Measurements from ENCODE around the gene COL27A1. TPM values are rescaled to one million over a fixed set of nuclear protein-coding genes. Genes with fewer than 3 reads are reported as not detected.

Gene COL27A1
- total RNA-seq, 4 donors from 2014 or later, result 14.2 to 32.9 (median 20.7) TPM

DNA sequence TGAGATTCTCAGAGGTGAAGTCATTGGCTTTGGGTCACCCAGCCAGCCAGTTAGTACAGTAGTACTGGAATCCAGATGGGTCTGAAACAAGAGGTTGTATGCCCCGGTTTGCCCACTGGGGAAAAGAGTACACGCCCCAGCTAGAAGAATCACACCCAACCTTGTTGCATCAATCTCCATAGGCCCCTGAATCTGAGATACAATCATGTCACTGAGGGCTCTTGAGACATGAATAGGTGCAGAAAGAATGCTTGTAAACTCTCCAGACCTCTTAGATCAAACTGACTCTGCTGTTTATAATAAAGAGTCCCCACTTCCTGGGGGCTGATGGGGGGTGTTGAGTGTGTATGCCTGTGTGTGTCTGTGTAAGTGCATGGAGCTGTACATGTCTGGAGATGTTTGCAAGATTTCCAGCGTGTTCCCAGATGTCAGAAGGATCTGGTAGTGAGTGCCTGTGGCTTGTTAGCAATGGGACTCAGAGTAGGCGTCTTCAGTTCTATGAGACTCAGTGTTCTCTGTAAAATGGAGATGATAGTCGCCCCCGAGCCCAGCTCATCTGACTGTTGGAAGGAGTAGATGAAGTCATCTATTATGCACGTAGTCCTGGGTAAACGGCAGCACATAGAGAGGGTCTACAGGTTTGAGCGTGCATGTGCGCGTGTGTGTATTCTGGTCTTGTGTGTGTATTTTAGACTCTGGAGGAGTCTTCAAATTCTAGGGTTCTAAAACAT, 48.2 kb downstream of the COL27A1 start:
- Histone ChIP-seq H3K27ac (no peak overlapping the region), H3K36me3 (no peaks in the 10 kb centered on the region), H3K27me3 (no peaks in the 10 kb centered on the region), H3K4me1 (peaks cover 20% of the 10 kb centered on the region), H3K9me3 (no peaks in the 10 kb centered on the region), H3K4me3 (no peak overlapping the region)
- DNase-seq (ENCODE audit: low spot score in 2 of 2), result no peak
- WGBS, result 87% methylated on average over 11 of the region's 11 CpGs
- TF ChIP-seq POLR2A (IDR thresholded peaks at IDR 0.05) (no peak), POLR2AphosphoS5 (IDR thresholded peaks at IDR 0.05) (no peak), EP300 (IDR thresholded peaks at IDR 0.05) (no peak)
- TF ChIP-seq, protein P1, sequence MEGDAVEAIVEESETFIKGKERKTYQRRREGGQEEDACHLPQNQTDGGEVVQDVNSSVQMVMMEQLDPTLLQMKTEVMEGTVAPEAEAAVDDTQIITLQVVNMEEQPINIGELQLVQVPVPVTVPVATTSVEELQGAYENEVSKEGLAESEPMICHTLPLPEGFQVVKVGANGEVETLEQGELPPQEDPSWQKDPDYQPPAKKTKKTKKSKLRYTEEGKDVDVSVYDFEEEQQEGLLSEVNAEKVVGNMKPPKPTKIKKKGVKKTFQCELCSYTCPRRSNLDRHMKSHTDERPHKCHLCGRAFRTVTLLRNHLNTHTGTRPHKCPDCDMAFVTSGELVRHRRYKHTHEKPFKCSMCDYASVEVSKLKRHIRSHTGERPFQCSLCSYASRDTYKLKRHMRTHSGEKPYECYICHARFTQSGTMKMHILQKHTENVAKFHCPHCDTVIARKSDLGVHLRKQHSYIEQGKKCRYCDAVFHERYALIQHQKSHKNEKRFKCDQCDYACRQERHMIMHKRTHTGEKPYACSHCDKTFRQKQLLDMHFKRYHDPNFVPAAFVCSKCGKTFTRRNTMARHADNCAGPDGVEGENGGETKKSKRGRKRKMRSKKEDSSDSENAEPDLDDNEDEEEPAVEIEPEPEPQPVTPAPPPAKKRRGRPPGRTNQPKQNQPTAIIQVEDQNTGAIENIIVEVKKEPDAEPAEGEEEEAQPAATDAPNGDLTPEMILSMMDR (IDR thresholded peaks at IDR 0.05), result no peak

DNA sequence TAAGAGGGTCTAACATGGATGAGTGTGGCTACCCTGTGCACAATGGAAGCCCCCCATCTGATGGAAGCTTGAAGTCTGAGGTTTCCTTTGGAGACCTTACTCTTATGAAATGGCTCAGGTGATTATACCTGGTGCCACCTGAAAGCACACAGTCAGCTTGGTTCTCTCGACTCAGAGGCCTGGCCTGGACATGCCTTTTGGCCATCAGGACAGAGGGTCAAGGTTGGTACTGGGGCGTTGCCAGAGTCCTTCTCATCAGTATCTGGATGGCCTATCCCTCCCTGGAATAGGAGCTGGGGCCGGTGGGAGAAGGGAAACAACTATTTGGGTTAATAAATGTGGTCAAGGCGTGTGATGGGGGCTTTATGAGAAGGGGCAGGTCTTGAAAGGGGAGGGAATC, 48.9 kb downstream of the COL27A1 start:
- H3K27me3 ChIP-seq, result no peaks in the 10 kb centered on the region
- H3K4me1 ChIP-seq, result peaks cover 20% of the 10 kb centered on the region
- H3K36me3 ChIP-seq, result no peaks in the 10 kb centered on the region
- H3K9me3 ChIP-seq, result no peaks in the 10 kb centered on the region
- no peak overlapping the region for H3K27ac ChIP-seq
- DNase-seq (ENCODE audit: low spot score in 2 of 2), result no peak
- WGBS, result 94% methylated on average over 4 of the region's 4 CpGs
- no peak overlapping the region for H3K4me3 ChIP-seq
- TF ChIP-seq, protein P1 (IDR thresholded peaks at IDR 0.05), result no peak
- TF ChIP-seq POLR2AphosphoS5 (IDR thresholded peaks at IDR 0.05) (no peak), POLR2A (IDR thresholded peaks at IDR 0.05) (no peak), EP300 (IDR thresholded peaks at IDR 0.05) (no peak)

DNA sequence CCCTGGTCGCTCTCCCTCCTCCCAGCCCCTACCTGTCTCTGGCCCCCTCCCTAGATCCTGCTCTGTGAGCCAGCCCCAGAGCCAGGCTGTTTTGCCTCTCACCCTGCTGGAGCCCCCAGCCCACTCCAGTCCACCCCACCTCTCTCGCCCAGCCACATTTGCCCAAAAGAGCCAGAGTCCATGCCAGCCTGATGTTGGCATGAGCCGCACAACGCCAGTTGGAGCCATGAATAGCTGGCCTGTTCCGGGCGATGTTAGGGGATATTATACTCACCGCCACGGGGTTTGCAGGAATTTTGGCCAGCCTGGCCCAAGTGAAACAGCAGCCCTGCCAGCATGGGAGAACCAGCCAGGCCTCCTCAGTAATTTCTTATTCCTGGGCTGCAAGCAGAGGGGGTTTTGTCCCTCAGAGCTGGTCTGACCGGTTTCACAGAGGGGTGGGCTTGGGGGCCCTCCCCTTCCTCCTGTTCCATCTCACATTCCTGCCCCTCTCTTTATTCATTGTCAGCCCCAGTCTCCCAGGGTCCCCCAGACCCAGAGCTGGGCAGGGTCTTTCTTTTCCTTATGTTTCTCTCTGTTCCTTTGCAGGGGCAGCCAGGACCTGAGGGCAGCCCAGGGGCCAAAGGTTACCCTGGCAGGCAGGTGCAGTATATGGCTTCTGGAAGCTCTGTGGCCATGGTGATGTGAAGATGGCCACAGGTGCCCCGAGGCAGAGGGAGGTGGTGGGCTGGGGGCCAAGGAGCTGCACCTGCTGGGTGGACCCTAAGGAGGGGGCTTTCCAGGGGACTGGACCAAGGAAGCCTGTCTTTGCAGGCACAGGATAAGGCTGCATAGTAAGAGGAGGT, 50.1 kb downstream of the COL27A1 start:
- no peak for DNase-seq (ENCODE audit: low spot score in 2 of 2)
- Histone ChIP-seq H3K9me3 (no peaks in the 10 kb centered on the region), H3K4me3 (no peak overlapping the region), H3K4me1 (peaks cover 20% of the 10 kb centered on the region), H3K27me3 (no peaks in the 10 kb centered on the region), H3K36me3 (peaks cover 2% of the 10 kb centered on the region), H3K27ac (no peak overlapping the region)
- TF ChIP-seq, protein P1 (IDR thresholded peaks at IDR 0.05), result no peak
- no peak for TF ChIP-seq POLR2AphosphoS5 (IDR thresholded peaks at IDR 0.05)
- no peak for TF ChIP-seq POLR2A (IDR thresholded peaks at IDR 0.05)
- TF ChIP-seq EP300 (IDR thresholded peaks at IDR 0.05), result no peak
- WGBS, result 74% methylated on average over 10 of the region's 10 CpGs

DNA sequence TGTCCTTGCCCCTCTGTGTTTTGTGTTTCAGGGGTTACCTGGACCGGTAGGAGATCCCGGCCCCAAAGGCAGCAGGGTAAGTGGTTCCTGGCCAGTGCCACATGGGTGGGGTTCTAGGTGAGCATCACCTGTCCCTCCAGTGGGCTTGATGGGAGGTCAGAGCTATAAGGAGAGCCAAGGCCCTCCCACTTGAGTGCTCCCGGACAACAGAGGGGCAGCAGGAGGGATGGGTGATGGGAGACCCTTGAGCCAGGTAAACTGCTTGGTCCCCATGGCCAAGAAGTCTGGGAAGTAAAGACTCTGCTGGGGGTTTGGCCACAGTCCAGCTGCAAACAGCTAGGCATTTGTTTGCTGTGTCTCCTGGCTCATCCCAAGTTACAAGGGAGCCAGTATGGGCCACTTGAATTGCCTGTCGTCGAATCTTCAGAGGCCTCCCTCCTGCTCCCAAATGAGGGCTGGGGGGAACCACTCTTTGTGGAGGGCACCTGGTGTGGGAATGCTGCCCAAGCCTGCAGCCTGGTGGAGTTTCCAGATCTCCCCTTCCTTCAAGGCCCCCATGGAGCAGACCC, 51.0 kb downstream of the COL27A1 start:
- Histone ChIP-seq H3K4me3 (no peak overlapping the region), H3K36me3 (peaks cover 7% of the 10 kb centered on the region), H3K27ac (no peak overlapping the region), H3K9me3 (no peaks in the 10 kb centered on the region), H3K4me1 (peaks cover 20% of the 10 kb centered on the region), H3K27me3 (no peaks in the 10 kb centered on the region)
- no peak for DNase-seq (ENCODE audit: low spot score in 2 of 2)
- 70% methylated on average over 4 of the region's 5 CpGs for WGBS
- TF ChIP-seq EP300 (IDR thresholded peaks at IDR 0.05), result no peak
- TF ChIP-seq, protein P1 (IDR thresholded peaks at IDR 0.05), result no peak
- no peak for TF ChIP-seq POLR2A (IDR thresholded peaks at IDR 0.05)
- TF ChIP-seq POLR2AphosphoS5 (IDR thresholded peaks at IDR 0.05), result no peak
